Spinal cord (tissue), 10 donors: ENCODE data around the gene TIPRL. TPM values are rescaled to one million over a fixed set of nuclear protein-coding genes. Genes with fewer than 3 reads are reported as not detected.
A peak's percentile ranks its signal among the peaks of the same experiment; 100 is the strongest.
"Not testable (repeated sequence)": the region's sequence is repeated elsewhere in the genome, so short reads cannot be mapped to it uniquely, and the experiment has no call there.

Source experiments
- DNase-seq, 6 donors: peaks; one replicate each; pipeline versions ENCODE4 v3.0.0 to v3.0.0-alpha.2; 2013 to 2015; ENCODE audit warnings: low spot score in 6 of 6, low read depth in 4 of 6
- H3K27ac ChIP-seq: one replicate; pipeline ENCODE4 v1.5.1; 2013; ENCODE audit warnings: low read depth, low read length, control low read depth
- H3K27me3 ChIP-seq: one replicate; pipeline ENCODE4 v1.6.1; 2013; ENCODE audit warnings: low read length; ENCODE audit not compliant: control insufficient read depth, insufficient read depth
- H3K36me3 ChIP-seq: one replicate; pipeline ENCODE4 v1.6.1; 2013; ENCODE audit warnings: low read length; ENCODE audit not compliant: control insufficient read depth, insufficient read depth
- H3K4me1 ChIP-seq: one replicate; pipeline ENCODE4 v1.6.1; 2013; ENCODE audit warnings: low read length; ENCODE audit not compliant: control insufficient read depth, insufficient read depth
- H3K4me3 ChIP-seq: one replicate; pipeline ENCODE4 v1.5.1; 2013; ENCODE audit warnings: low read depth, low read length, control low read depth
- H3K9me3 ChIP-seq: one replicate; pipeline ENCODE4 v1.6.1; 2013; ENCODE audit warnings: low read length; ENCODE audit not compliant: control insufficient read depth, insufficient read depth
- WGBS: methylation state at CpG from one replicate; pipeline ENCODE4 v1.1.5; 2013; ENCODE audit warnings: missing lambda C conversion rate; ENCODE audit not compliant: insufficient coverage; 5-methylcytosine and 5-hydroxymethylcytosine counted together
- polyA plus RNA-seq, 2 donors: library from polyadenylated mRNA; unstranded; fragments of 120-200 nt; gene quantifications; one replicate each; pipeline ENCODE4 v1.2.1, GENCODE V29; 2013; ENCODE audit not compliant: insufficient read length in 2 of 2
- total RNA-seq, 2 donors: library from RNA; depleted of rRNA in 1 of 2; stranded (reverse); fragments of 120-200 nt in 1 of 2; fragments of >200 nt in 1 of 2; gene quantifications; one replicate each; pipeline versions ENCODE4 v1.2.3 to v1.2.4, GENCODE V29; 2013 to 2014
- donor health status: healthy.

The TIPRL gene
- total and polyA plus RNA-seq, 4 donors: 43.1 to 73.2 (median 52.1) TPM

DNA sequence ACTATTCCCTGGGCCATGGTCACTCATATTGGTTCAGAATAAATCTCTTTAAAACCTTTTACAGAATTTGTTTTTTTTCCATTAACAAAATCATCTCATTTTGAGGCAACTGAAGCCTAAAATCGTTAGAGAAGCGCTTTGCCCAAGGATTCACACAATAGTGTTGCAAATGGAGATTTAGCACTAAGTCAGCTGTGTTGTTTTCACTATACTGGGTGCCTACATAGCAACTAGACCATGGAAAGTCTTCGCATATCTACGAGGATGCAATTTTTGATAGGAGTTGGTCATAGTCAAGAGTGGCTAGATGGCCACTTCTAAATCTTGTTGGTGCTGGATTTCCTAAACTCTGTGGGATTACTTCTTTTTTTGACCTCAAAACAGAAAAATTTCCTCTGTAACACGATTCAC lies 530 bp upstream of the TIPRL start:
- Histone ChIP-seq H3K36me3 (no peaks in the 10 kb centered on the region), H3K9me3 (no peaks in the 10 kb centered on the region), H3K4me3 (peak overlapping the region; percentile 97), H3K4me1 (peaks cover 2% of the 10 kb centered on the region), H3K27me3 (no peaks in the 10 kb centered on the region), H3K27ac (peak overlapping the region; percentile 96)
- DNase-seq: no peak
- WGBS: 40% methylated on average over 2 of the region's 5 CpGs

DNA sequence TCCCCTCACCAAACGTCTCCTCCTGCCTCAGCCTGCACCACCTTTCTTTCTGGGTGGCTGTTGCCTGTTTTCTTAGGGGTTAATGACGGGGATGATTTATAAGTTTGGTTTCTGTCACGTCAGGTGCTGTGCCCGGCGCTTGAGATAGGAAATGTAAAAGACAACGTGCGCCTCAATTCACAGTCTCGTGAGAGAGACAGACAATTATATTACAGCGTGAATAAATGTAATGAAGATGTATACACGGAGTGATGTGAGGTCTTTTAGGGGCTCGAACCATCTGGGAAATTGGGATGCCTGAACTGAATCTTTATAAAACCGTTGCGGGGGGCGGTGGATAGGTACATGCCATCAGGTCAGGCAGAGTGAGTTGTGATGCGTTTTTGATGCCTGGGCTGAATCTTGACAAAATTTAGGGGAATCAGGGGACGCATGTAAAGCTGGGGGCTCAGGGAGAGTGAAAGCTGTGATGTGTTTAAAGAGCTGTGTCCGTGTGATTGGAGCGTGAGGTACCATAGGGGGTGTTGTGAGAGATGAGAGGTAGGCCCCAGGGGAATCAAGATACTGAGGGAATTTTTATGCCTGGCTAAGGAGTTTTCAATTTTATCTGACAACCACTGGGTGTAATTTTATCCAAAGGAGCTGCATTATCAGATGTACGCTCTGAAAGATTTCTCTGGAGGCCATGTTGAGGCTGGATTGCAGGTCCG lies 831 bp downstream of the TIPRL start:
- Histone ChIP-seq H3K27me3 (no peaks in the 10 kb centered on the region), H3K9me3 (no peaks in the 10 kb centered on the region), H3K4me1 (peaks cover 2% of the 10 kb centered on the region), H3K36me3 (no peaks in the 10 kb centered on the region), H3K4me3 (peak overlapping the region; percentile 97), H3K27ac (peak overlapping the region; percentile 96)
- DNase-seq: peak in 4 of 6 donors; percentile 1 to 60 (median 42)
- 7% methylated on average over 19 of the region's 20 CpGs for WGBS

DNA sequence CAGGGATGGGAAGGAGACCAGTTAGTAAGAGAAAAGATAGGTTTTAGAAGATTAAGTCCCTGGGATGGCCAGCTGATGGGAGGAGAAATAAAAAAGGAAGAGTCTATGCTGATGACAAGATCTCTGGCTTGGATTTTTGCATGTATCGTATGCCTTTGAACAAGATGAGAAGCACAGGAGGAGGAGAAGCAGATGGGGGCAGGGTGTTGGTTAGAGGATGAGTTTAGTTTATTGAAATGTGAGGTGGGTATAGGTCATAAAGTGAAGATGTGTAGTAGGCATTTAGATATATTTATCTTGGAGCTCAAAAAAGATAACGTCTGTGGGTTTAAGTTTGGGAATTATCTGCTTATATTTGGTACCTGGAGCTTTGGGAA lies 1.4 kb downstream of the TIPRL start:
- Histone ChIP-seq H3K4me3 (peak overlapping the region; percentile 97), H3K27me3 (no peaks in the 10 kb centered on the region), H3K4me1 (peaks cover 2% of the 10 kb centered on the region), H3K27ac (peak overlapping the region; percentile 96), H3K36me3 (no peaks in the 10 kb centered on the region), H3K9me3 (no peaks in the 10 kb centered on the region)
- WGBS: 70% methylated on average over 2 of the region's 2 CpGs
- DNase-seq: no peak

DNA sequence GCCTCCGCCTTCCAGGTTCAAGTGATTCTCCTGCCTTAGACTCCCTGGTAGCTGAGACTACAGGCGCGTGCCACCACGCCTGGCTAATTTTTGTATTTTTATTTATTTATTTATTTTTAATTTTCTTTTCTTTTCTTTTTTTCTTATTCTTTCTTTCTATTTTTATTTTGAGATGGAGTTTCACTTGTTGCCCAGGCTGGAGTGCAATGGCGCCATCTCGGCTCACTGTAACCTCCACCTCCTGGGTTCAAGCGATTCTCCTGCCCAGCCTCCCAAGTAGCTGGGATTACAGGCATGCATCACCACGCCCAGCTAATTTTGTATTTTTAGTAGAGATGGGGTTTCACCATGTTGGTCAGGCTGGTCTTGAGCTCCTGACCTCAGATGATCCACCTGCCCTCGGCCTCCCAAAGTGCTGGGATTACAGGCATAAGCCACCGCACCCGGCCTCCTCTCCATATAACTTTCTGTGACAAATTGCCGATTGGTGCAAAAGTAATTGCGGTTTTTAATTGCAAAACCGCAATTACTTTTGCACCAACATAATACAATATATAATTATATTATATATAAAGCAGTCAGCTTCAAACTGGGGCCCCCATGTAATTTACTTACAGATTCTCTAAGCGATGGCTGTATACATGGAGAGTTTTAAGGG lies 2.4 kb downstream of the TIPRL start:
- not testable (repeated sequence) for H3K4me1 ChIP-seq, H3K36me3 ChIP-seq, DNase-seq, H3K27me3 ChIP-seq, H3K27ac ChIP-seq, H3K4me3 ChIP-seq, H3K9me3 ChIP-seq
- WGBS: 100% methylated on average over 2 of the region's 15 CpGs

DNA sequence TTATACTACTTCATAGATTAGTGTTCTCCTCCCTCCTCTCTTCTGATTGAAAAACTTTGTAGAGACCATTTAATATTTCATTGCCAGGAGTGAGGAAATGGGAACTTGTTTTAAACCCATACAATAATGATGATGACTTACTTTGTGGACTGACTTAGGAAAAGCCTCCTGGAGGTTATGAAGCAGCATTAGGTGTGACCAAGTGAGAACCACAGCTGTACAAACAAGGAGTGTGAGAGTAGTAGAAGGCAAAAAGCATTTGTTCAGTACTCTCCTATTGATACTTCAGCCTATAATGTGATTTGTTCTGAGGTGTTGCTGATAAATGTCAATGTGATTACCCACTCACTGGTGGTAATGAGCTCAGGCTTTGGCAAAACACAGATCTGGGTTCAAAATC lies 8.4 kb downstream of the TIPRL start:
- Histone ChIP-seq H3K27me3 (no peaks in the 10 kb centered on the region), H3K4me3 (no peak overlapping the region), H3K27ac (no peak overlapping the region), H3K4me1 (no peaks in the 10 kb centered on the region), H3K9me3 (no peaks in the 10 kb centered on the region), H3K36me3 (peaks cover 22% of the 10 kb centered on the region)
- no peak for DNase-seq

DNA sequence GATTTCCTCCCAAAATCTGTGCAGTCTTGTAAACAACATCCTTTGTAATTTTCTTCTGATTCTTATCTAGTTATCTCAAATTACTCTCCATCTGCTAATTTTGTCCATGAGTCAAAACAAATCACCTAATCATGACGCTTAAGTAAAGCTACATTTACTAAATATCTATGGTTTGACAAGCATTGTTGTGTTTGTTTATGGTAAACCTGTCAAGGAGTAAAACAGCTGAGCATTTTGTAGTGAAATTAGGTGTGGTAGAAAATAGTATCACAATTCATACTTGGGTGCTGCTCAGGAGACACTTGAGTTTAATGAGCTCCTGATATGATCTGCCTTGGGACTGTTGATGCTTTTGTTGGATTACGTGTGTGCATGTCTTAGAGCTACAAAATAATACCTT lies 11.6 kb downstream of the TIPRL start:
- Histone ChIP-seq H3K27me3 (no peaks in the 10 kb centered on the region), H3K4me3 (no peak overlapping the region), H3K36me3 (peaks cover 26% of the 10 kb centered on the region), H3K9me3 (no peaks in the 10 kb centered on the region), H3K4me1 (no peaks in the 10 kb centered on the region), H3K27ac (no peak overlapping the region)
- WGBS: no CpG with 5 or more reads among the region's 2 CpGs
- no peak for DNase-seq

DNA sequence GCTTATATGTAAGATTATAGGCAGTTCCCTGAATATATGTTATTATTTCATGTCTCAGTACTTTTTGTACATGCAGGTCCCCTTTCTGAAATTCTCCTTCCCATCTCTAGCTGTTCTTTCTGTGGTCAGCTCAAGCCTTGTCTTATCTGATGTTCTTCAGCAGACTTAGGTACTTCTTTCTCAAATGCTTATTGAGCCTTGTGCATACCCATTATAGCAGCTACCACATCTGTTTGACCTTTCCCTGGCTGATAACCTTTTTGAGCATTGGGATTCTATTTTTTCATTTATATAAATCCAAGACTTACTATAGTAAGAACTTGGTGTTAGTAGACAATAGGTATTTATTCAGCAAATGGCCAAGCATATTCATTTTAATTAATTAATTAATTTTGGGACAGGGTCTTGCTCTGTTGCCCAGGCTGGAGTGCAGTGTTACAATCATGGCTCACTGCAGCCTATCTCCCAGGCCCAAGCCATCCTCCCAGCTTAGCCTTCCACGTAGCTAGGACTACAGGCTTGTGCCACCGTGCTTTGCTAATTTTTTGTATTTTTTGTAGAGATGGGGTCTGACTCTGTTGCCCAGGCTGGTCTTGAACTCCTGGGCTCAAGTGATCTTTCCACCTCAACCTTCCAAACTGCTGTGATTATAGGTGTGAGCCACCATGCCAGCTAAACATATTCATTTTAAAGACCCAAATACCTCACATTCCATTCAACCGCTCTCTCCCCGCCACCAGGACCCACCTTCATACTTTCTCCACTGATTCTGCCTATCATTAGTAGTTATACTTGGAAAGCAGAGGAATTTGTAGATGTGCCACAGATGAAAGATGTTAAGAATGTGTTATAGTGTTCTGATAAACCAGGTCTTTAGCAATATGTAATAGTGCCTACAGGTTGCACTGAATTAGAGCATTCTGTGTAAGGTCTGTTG lies 16.7 kb downstream of the TIPRL start:
- H3K4me3 ChIP-seq: no peak overlapping the region
- no CpG with 5 or more reads among the region's 4 CpGs for WGBS
- DNase-seq: no peak
- peaks cover 21% of the 10 kb centered on the region for H3K36me3 ChIP-seq
- no peaks in the 10 kb centered on the region for H3K9me3 ChIP-seq
- H3K4me1 ChIP-seq: no peaks in the 10 kb centered on the region
- no peaks in the 10 kb centered on the region for H3K27me3 ChIP-seq
- H3K27ac ChIP-seq: no peak overlapping the region

DNA sequence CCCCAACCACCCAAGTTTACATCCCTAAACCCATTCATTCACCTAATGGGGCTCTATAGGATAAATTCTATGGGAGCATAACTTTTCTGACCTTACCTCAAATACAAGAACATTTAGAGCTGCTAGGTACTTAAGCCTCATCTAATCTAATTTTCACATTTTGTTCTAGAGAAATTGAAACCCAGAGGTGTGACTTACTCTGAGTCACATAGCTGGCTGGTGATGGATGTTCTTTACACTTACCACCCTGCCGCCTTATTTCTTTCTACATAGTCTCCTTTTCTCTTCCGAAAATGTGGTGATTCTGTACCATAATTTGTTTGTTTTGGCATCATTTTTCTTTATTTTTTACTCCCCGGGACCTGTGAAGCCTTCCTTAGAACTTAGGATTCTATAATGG lies 20.3 kb downstream of the TIPRL start:
- Histone ChIP-seq H3K27ac (no peak overlapping the region), H3K4me3 (no peak overlapping the region), H3K4me1 (no peaks in the 10 kb centered on the region), H3K27me3 (no peaks in the 10 kb centered on the region), H3K36me3 (peaks cover 9% of the 10 kb centered on the region), H3K9me3 (no peaks in the 10 kb centered on the region)
- WGBS: no CpG with 5 or more reads among the region's 3 CpGs
- DNase-seq: no peak

DNA sequence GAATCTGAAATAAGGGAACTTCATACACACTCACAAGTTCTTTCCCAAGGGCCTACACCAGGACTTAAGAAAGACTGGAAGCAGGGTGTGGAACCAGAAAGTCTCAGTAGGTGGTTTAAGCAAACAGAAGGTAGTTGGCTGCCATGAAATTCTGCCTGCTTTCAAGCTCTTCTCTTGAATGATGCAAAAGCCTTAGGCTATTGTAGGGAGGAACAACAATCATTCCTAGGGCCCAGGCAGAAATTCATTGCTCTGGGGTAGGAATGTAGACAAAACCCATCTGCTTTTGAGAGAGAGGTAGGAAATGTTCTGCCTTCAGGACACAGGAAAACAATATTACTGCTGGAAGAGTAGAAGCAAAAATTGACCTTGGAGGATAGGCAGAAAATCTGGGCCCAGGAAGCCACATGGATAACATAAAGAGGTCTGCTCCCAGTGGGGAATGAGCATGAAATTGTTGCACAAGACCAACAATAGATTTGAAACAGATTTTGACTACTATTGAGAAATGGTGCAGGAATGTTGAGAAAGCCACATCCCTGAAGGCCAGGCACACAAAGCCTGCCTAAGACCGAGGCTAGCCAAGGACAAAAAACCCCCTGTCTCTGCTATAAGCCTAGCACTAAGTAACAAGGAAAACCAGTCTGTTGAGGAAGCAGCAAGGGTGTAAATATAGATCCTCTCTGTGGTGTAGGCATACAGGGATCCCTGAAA lies 24.3 kb downstream of the TIPRL start:
- Histone ChIP-seq H3K27ac (no peak overlapping the region), H3K4me3 (no peak overlapping the region), H3K4me1 (no peaks in the 10 kb centered on the region), H3K9me3 (peaks cover 5% of the 10 kb centered on the region), H3K27me3 (no peaks in the 10 kb centered on the region), H3K36me3 (no peaks in the 10 kb centered on the region)
- no peak for DNase-seq
- WGBS: no CpG with 5 or more reads among the region's 1 CpG
